G401 (cell line): ENCODE data around the gene SLC38A10. TPM values are rescaled to one million over a fixed set of nuclear protein-coding genes. Genes with fewer than 3 reads are reported as not detected.
"Not testable (repeated sequence)": the region's sequence is repeated elsewhere in the genome, so short reads cannot be mapped to it uniquely, and the experiment has no call there.

ENCODE experiments used
- DNase-seq: peaks from one replicate; pipeline ENCODE4 v3.0.0-alpha.2; 2015; ENCODE audit warnings: low spot score
- in situ Hi-C: cut with HindIII; loops from 2 replicates; pipeline ENCODE4 v1.10.0; 2016; ENCODE audit warnings: low sequenced_read_pairs, mixed read lengths
- total RNA-seq: library from RNA; depleted of rRNA; stranded (reverse); fragments of >200 nt; shearing (Covaris generic); gene quantifications from 2 replicates; pipeline ENCODE4 v1.2.3, GENCODE V29; 2014

The SLC38A10 gene
- total RNA-seq, 1 experiment from 2014 or later: 76.9 TPM

DNA sequence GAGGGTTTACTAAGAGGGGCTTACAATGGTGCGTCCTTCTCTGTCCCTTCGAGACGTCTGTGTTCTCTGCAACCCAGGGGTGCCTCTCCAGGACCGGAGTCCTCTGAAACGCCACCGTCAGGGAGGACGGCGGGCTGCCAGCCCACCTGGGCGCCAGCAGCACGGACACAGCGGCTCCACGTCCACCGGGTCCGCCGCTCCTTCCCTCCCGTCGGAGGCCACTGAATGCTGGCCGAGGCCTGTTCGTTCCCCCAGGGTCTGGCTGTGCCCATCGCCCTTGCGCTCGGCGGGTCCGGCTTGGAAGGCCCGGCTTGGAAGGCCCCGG is 56.7 kb downstream of the SLC38A10 start:
- in situ Hi-C loops: no loop called here
- no peak for DNase-seq

DNA sequence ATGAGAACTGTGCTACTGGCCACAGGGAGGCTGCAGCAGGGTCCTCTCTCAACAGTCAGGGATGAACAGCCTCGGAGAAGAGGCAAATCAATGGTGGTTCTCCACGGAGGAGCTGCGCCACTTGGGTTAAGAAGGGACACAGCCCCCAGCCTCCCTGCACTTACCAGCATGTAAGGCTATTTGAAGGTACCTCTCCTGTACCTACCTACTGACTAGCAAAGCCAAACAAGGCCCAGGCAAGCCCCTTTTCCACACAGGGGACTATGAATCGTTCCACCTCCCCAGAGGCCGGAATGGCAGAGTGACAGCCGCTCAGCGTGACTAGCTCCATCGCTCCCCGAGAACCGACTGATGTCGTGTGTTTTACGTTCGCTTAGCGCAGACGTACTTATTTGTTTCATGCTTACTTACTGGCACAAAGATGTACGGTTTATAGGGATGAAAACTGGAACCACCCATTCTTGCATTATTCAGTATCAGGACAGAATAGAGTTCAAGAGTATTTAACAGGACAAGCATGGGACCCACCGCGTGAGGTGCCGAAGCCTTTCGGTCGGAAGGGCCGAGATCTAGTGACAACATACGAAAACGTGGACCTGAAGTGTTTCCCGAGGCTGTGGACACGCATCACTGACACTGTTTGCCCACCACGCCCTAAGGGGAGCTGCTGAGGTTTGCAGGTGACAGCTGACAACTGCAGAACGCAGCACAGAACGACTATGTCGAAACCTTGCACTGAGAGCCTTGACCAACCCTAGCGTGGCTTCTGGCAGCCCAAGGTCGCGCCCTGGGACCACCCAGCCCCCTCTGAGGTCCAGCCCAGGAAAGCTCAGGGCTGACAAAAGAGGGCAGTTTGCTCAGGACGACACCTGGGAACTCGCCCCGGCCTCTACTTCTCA is 57.3 kb downstream of the SLC38A10 start:
- in situ Hi-C loops: no loop called here
- no peak for DNase-seq

DNA sequence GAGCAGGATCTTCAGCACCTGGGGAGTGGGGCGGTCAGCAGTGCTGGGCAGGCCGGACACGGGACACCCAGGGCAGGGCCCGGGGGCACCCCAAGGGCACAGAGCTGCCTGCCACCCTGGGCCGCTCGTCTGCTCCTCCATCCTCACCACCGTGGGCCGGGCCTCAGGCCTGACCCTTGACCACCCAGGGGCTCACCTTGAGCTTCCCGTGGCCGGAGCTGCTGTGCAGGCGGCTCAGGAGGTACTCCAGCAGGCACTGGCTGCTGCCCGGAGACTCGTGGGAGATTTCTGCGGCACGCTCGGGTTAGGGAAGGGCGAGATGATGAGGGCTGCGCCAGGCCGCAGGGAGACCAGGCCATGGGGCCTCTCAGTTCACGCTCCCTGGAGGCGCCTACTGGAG is 58.3 kb downstream of the SLC38A10 start:
- in situ Hi-C loops: no loop called here
- DNase-seq: no peak

DNA sequence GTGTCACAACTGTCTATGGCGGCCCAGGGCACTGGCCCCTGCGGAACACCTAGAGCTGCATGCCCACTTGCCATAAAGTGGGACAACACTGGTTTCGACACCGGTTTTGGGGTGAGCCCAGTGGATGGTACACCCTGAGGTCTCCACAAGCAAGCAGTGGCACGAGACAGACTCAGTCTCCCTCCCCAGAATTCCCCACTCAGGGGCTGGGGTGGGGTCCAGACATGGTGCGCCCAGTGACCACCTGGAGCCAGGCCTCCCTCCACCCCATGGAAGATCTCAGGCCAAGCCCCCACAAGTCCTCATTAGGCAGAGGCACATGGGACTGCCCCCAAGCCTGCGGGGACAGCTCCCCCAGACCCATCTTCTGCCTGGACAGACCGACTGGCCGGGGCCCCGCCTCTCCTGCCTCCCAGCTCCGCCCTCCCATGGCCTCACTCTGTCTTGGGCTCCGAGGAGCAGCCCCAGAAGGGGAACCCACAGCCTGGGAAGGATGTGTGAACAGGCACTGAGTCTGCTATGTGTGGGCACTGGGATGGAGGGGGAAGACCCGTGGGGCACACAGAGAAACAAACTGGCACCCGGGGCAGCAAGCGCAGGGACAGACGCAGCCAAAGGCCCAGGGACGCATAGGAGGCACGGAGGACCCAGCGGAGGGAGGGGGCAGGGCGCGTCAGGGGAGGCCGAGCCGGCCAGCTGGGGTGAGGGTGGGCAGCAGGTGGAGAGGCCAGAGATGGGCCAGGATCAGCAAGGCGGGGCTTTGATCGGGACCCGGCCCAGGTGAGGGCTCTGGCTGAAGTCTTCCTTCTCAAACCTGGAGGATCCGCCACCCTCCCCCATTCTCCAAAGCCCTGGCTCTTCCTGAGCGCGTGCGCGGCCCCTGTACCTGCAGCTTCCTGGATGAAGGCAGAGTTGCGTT is 59.0 kb downstream of the SLC38A10 start:
- in situ Hi-C loops: no loop called here

DNA sequence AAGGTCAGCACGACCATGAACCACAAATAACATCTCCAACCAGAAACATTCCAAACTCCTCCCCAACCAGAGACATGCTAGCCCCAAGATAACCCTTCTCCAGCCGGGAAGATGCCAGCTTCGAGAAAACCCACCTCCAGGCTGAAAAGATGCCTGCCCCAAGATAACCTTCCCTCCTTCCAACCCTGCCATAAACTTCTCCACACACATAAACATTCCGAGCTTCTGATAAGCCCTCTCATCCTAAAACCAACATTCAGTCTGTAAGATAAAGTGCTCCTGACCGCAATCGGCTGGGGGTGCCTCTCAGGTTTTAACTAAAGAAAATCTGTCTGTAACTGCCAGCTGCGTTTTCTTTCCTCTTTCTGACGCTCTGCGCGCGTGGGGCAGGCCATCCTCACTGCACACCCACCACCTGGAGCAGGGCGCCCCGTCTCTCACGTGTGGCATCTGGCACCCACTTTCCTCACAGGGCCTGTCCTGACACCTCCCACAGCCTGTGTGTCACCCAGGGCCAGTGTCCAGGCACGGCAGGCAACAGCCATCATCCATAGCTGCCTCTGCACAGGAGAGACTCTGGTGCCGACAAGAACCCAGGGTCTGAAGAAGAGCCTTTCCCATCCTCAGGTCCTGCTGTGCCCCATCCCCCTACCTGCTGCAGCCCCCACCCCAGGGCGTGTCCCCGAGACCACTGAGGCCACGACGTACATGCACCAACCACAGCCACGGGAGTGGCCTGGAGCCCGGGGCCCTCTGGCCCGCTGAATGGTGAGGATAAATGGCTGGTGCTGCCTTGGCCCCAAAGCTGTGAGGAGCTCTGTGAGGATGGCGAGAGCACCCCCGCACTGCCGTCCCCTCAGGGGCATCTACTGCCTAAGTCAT is 59.9 kb downstream of the SLC38A10 start:
- DNase-seq: no peak
- in situ Hi-C loops: no loop called here

More for the DNA sequence above, 59.0 kb downstream of the SLC38A10 start:
- no peak for DNase-seq

DNA sequence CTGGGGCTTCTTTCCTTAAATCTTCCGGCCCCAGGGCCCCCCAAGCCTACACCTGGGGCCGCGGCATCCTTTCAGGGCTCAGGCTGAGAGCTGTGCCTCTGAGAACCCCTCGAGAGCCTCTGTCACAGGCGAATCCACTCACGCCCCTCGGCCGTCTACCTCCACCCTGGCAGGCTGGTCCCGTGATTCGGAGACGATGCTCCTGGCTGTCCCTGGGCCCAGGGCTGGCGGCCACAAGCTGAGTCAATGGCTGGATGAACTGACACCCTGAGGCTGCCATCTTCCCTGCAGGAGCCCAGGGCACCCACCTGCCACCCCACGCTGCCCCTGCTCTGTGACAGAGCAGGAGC is 60.6 kb downstream of the SLC38A10 start:
- in situ Hi-C loops: no loop called here
- DNase-seq: no peak

DNA sequence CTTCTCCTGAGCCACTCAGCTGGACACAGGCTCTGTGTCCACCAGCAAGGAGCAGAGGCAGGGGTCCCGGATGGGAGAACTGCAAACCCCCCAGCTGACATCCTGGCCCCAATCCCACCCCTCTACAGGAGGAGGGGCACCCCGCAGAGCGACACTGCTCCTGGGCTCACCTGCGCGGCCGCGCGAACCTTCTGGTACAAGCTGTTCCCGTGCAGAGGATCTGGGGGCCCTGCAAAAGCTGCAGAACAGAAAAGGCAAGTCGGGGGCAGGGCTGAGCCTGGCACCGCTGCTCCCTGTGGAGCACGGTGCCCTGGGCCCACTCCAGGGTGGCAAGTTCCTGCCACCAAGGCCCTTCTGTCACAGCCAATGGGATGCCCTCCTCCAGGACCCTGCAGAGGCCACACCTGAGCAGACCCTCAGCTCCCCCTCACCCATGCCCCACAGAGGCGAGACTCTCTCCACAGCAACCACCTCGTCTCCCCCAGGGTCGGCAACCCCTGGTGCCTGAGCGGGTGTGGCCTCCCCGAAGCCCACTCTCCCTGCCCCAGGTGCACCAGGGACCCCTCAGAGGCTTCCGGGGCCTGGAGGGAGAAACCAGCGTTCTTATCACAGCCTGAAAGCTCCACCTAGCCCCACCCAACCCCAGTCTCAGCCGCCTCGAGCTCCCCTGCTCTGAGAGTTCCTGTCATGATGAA is 61.1 kb downstream of the SLC38A10 start:
- in situ Hi-C loops: no loop called here
- DNase-seq: no peak

DNA sequence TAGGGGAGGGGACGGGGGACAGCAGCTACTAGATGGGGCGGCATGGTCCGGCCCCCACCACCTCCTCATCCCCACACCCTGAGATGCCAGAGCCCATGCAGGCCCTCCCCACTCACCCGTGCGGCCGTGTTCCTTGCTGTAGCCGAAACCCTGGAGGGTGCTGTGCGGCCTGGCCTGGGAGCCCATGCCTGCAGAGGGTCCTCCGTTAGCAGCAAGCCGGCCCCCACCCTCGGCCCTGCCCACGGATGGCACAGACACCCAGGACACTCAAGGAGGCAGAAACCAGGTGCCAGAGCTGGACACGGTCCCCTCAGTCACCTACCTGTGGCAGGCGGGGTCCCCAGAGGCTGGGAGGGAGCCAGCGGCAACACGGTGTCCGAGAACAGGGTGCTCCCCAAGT is 61.8 kb downstream of the SLC38A10 start:
- no peak for DNase-seq
- in situ Hi-C loops: no loop called here

DNA sequence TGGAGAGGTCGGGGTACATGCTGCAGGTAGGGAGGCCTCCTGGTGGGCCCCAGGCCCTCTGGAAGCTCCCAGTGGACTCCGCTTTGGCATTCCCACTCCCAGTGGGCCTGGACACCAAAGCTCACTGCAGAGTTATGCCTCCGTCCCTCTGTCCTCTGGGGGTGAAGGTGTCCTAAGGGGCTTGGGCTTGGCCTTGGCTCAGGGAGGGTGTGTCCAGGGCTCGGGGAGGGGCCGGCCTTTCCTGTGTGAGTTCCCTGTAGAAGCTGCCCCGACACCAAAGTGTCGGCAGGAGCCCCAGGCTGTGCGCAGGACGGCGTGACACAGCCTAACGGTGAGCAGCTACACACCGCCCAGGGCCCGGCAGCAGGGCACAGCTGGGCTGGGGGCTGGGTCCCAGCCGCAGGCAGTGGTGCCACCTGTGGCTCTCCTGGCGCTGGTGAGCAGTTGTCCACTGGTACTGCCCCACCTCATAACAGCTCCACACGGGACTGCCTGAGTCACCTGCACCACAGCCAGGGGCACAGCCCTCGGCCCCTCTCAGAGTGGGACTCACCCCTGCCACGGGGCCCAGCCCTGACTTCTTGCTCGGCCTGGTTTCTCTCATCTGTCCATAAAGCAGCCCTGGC is 62.4 kb downstream of the SLC38A10 start:
- DNase-seq: no peak
- in situ Hi-C loops: no loop called here

DNA sequence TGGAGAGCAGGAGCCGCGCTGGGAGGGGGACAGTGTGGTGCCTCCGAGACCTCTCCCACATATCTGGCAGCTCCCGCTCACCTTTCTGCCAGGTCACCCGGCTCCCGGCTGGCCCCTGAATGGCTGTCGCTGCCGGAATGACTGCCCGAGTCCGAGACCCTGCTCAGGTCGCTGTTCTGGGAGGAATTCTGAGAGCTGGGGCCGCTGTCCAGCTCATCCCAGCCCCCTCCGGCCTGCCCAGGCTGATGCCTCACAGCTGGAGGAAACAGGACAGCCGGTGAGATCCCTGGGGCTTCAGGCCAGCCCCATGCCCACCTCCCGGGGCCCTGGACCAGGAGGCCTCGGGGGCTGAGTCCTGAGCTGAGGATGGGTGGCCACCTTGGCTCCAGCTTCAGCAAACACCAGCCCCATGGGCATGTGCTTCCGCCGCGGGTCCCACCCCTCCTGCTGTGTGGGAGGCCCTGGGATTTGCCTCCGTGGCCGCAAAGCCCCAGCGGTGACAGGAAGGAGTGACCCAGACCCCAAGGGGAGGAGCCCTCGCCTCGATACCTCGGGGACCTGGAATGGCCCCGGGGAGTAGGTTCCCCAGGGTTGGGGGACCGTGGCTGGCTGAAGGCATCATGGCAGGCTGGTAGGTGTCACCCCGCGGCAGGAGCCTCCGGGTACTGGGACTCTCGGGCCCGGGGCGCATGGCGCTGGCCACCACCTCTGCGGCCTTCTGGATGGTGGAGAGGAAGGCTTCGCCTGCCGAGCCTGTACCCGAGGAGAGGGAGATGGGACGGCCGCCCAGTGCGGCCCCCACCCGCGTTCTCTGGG is 63.1 kb downstream of the SLC38A10 start:
- in situ Hi-C loops: no loop called here
- DNase-seq: no peak

DNA sequence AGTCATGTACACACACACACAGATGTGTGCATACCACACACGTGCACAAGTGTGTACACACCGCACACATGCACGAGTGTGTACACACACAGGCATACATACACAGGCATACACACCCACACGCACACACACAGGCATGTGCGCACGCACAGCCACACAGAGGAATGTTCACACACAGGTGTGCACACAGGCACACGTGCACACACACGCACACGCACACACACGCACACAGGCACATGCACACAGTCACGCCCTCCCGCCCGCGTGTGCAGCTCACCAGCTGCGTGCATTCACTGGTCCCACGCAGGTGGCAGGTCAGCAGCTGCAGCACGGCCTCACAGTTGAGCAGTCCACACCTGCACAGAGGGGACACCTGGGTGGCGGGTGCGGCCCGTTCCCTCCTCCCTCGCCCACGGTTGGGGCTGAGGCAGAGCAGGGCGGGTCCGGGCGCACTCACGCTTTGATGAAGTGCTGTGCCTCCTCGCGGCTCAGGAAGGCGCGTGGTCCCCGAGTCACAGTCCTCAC is 63.9 kb downstream of the SLC38A10 start:
- in situ Hi-C loops: no loop called here
- no peak for DNase-seq

DNA sequence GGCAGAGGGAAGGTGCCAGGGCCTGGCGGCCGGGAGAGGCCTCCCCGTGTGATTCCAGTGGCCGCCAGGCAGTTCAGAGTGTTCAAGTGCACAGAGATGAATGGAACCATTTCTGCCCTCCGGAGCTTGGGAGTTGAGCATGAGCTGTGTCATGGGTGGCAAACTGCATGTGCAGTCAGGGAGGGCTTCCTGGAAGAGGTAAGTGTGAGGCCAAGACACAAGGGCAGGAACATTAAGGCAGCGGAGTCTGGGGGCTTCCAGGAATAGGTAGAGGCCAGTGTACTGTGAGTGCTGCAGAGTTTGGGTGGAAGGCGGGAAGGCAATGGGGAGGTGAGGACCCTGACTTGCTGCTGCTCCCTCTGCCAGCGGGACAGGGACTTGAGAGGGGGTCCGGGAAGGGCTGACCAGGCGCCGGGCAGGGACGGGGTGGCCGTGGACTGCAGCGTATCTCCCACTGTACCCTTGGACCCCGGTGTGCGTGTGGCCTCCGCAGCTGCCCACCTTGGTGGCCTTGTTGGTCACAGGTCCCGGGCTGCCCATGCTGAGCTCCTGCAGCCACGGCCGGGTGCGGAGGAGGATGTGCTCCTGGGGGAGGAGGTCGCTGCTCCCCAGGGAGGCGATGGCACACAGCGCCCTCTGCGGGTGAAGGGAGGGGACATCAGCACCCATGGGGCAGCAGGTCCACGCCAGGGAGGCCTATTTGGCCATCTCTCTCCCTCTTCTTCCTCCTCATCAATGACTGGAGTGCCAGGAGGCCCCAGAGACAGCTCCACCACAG is 64.9 kb downstream of the SLC38A10 start:
- in situ Hi-C loops: no loop called here
- no peak for DNase-seq

DNA sequence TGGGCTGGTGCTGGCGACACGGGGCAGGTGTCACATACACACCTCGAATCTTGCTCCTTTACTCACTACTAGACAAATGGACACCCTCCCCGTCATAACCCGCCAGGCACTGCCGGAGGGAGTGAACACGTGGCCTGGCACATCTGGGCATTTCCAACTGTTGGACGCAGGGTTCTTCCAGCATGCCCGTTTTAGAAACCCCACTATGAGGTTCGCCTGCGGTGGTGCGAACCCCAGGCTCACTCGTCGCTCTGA is 65.5 kb downstream of the SLC38A10 start:
- in situ Hi-C loops: no loop called here
- DNase-seq: no peak

DNA sequence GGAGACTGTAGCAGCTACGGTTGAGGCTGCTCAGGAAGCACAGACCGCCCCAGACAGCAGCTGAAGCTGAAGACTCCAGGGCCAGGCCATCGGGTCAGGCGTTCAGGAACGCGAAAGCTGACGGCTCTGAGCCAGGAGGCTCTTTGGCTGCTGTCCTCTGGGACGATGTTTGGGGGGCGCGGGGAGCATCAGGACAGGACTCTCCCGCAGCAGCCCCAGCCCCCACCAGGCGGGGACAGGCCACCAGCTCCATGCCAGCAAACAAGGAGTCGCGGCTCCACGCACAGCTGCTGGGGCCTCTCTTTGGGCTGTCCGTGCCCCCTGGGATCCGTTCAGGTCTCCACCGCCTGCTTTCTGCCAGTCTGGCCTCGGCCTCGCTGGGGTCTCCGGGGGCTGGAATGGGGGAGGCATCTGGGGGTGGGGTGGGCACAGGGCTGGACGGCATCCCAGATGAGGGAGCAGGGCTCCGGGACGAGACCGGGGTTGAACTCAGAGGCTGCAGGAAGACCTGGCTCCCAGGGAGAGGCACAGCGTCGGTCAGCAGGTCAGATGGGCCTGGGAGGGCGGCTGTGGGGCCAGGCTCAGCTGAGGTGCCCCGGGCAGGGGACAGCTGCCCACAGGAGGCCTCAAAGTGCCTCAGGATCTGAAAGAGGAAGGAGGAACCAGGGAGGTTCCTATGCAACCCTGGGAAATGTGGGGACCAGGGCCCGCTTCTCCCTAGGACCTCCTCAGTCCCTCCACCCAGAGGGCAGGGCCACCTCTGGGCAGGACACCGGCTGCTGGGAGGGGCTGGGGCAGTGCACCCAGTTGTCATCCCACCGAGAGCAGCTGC is 66.1 kb downstream of the SLC38A10 start:
- DNase-seq: no peak
- in situ Hi-C loops: no loop called here

DNA sequence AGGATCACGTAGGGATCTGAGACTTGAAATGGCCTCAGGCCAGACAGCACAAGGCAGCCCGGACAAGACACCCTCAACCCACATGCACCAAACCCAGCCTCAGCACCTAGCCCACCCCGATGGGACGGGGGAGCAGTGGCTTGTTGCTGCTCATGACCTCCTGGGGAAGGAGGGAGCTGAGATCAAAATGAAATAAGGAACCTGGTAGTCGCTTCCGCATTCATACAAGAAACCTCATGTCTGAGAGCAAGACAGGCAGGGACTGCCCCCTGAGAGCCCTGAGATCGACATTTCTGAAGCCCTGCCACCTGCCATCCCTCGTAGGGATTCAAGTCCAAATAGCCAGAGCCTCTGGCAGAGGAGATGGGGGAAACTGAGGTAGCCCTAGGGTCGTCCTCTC is 66.7 kb downstream of the SLC38A10 start:
- DNase-seq: no peak
- in situ Hi-C loops: no loop called here

DNA sequence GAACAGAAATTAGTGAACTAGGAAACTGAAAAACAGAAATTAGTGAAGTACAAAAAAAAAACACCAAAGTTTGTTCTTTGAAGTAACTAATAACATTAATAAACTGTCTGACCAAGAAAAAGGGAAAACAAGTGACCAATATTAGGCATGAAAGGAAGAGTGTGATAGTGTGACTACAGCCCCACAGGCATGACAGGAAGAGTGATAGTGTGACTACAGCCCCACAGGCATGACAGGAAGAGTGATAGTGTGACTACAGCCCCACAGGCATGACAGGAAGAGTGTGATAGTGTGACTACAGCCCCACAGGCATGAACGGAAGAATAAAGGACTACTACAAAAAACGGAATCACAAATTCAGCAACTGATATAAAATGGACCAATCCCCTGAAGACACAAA is 67.5 kb downstream of the SLC38A10 start:
- DNase-seq, in situ Hi-C loops: not testable (repeated sequence)
